ENCODE results near the gene RAD51B.

RAD51B gene

DNA sequence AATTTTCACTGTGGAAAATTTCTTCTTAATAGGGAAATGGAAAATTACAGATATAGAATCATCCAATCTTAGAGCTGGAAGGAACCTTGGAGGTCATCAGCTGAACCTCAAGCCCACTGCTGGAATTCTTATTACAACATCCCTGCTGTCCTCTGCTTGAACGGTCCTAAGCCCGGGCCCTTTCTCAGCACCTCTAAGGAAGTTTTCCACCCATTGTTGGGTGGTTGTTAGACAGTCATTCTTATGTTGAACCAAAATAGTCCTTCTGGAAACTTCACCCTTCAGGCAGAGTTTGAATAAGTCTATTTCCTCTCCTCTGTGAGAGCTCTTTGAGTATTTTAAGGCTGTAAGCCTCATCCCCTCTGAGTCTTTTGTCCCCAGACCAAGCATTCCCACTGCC lies 902.6 kb downstream of the RAD51B start:
- ChIA-PET CTCF (interaction anchor here (1.0 kb wide), 1 partner anchor 95 kb away, joined by 5 read pairs; no protein-coding TSS in a partner anchor), POLR2A (no interaction called here)
- Histone ChIP-seq H3K4me1 (ENCODE audit: control insufficient read depth, insufficient read depth, low read length) (no peaks in the 10 kb centered on the region), H3K9me3 (ENCODE audit: control insufficient read depth, insufficient read depth, low read depth, low read length) (no peaks in the 10 kb centered on the region), H3K36me3 (ENCODE audit: control insufficient read depth in 2 of 2, insufficient read depth in 1 of 2, low read length in 2 of 2) (no peaks in the 10 kb centered on the region), H3K27ac (ENCODE audit: extremely low read depth, low read depth, low read length) (no peak overlapping the region), H3K4me3 (ENCODE audit: low read depth, low read length) (no peak overlapping the region)
- TF ChIP-seq ZNF404 (tag by site-specific recombination; IDR thresholded peaks at IDR 0.05) = no peak
- no peak for TF ChIP-seq ZNF768 (tag by site-specific recombination; IDR thresholded peaks at IDR 0.05)
- no peak for TF ChIP-seq ZNF514 (tag by site-specific recombination; IDR thresholded peaks at IDR 0.05)

DNA sequence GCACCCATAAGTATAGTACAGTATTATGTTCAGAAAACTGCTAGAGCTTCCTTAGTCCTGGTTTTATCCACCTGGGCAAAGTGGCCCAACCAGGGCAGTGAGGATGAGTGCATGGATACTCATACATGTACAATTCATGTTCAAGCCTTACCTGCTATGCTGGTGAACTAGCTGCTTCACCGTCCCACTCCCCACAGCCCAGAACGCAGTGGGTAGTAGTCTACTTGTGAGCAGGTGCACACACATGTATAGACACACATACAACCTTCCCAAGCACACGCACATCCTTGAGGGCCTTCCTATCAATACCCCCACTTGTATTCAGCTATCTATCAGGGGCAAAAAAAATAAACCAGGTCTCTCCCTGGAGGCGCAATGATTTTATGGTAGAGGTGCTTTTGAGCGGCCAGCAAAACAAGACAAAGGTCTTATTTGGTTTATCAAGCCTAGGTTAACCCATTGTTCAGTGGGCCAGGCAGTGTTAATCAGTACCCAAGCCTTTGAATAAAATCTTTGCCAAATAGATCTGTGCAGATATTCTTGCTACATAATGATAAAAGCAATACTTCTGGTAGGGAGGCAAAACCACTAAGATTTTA lies 903.5 kb downstream of the RAD51B start:
- no peak overlapping the region for H3K27ac ChIP-seq (ENCODE audit: extremely low read depth, low read depth, low read length)
- ChIA-PET CTCF (no interaction called here), POLR2A (no interaction called here)
- H3K36me3 ChIP-seq (ENCODE audit: control insufficient read depth in 2 of 2, insufficient read depth in 1 of 2, low read length in 2 of 2) = no peaks in the 10 kb centered on the region
- TF ChIP-seq ZNF341 (tag by site-specific recombination; IDR thresholded peaks at IDR 0.05; ENCODE audit: low read depth) = no peak
- TF ChIP-seq ZNF510 (tag by site-specific recombination; IDR thresholded peaks at IDR 0.05; ENCODE audit: insufficient replicate concordance) = no peak
- TF ChIP-seq, protein P1, sequence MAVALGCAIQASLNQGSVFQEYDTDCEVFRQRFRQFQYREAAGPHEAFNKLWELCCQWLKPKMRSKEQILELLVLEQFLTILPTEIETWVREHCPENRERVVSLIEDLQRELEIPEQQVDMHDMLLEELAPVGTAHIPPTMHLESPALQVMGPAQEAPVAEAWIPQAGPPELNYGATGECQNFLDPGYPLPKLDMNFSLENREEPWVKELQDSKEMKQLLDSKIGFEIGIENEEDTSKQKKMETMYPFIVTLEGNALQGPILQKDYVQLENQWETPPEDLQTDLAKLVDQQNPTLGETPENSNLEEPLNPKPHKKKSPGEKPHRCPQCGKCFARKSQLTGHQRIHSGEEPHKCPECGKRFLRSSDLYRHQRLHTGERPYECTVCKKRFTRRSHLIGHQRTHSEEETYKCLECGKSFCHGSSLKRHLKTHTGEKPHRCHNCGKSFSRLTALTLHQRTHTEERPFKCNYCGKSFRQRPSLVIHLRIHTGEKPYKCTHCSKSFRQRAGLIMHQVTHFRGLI (tag by site-specific recombination; IDR thresholded peaks at IDR 0.05) = no peak
- TF ChIP-seq ZNF37A (tag by site-specific recombination; IDR thresholded peaks at IDR 0.05) = no peak
- no peak for TF ChIP-seq ZNF596 (tag by site-specific recombination; IDR thresholded peaks at IDR 0.05)
- H3K9me3 ChIP-seq (ENCODE audit: control insufficient read depth, insufficient read depth, low read depth, low read length) = no peaks in the 10 kb centered on the region
- H3K4me3 ChIP-seq (ENCODE audit: low read depth, low read length) = no peak overlapping the region
- no peaks in the 10 kb centered on the region for H3K4me1 ChIP-seq (ENCODE audit: control insufficient read depth, insufficient read depth, low read length)

DNA sequence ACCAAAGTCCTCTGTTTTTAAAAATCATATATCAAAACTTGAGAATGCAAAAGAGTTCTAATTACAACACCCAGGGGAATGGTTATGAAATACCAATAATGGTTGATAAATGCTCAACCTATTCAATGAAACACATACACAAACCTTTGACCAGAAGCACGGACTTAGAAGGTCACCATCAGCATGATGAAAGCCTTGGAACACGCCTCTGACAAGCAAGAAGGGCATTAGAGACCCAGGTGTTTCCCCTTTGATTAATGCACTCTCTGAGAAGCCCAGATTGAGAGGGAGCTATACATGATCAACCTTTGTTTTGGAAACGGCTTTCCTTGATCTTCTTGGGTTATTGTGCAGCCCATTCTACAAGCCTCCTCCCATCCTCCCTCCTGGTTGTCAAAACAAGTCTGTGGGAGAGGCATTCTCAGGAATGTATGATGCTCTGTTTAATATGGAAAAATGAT lies 904.3 kb downstream of the RAD51B start:
- H3K4me1 ChIP-seq (ENCODE audit: control insufficient read depth, insufficient read depth, low read length) = no peaks in the 10 kb centered on the region
- H3K4me3 ChIP-seq (ENCODE audit: low read depth, low read length) = no peak overlapping the region
- no peak overlapping the region for H3K27ac ChIP-seq (ENCODE audit: extremely low read depth, low read depth, low read length)
- H3K9me3 ChIP-seq (ENCODE audit: control insufficient read depth, insufficient read depth, low read depth, low read length) = no peaks in the 10 kb centered on the region
- ChIA-PET POLR2A (no interaction called here), CTCF (no interaction called here)
- no peaks in the 10 kb centered on the region for H3K36me3 ChIP-seq (ENCODE audit: control insufficient read depth in 2 of 2, insufficient read depth in 1 of 2, low read length in 2 of 2)
- TF ChIP-seq, protein P2, sequence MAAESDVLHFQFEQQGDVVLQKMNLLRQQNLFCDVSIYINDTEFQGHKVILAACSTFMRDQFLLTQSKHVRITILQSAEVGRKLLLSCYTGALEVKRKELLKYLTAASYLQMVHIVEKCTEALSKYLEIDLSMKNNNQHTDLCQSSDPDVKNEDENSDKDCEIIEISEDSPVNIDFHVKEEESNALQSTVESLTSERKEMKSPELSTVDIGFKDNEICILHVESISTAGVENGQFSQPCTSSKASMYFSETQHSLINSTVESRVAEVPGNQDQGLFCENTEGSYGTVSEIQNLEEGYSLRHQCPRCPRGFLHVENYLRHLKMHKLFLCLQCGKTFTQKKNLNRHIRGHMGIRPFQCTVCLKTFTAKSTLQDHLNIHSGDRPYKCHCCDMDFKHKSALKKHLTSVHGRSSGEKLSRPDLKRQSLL (tag by site-specific recombination; IDR thresholded peaks at IDR 0.05) = no peak
- TF ChIP-seq ZNF768 (tag by site-specific recombination; IDR thresholded peaks at IDR 0.05) (no peak), HOXD13 (CRISPR knock-in tag; IDR thresholded peaks at IDR 0.05; ENCODE audit: borderline replicate concordance) (no peak), ZNF138 (tag by site-specific recombination; IDR thresholded peaks at IDR 0.05; ENCODE audit: borderline replicate concordance) (no peak), ZNF423 (tag by site-specific recombination; IDR thresholded peaks at IDR 0.05) (no peak), ZNF433 (tag by site-specific recombination; IDR thresholded peaks at IDR 0.05; ENCODE audit: low read depth) (no peak), ZNF654 (tag by site-specific recombination; IDR thresholded peaks at IDR 0.05; ENCODE audit: low read depth) (no peak), SCRT1 (tag by site-specific recombination; IDR thresholded peaks at IDR 0.05; ENCODE audit: borderline replicate concordance) (no peak), GLI4 (tag by site-specific recombination; IDR thresholded peaks at IDR 0.05) (no peak), ZNF114 (tag by site-specific recombination; IDR thresholded peaks at IDR 0.05) (no peak), ZNF302 (tag by site-specific recombination; IDR thresholded peaks at IDR 0.05; ENCODE audit: low read depth) (no peak), TRIM28 (IDR thresholded peaks at IDR 0.05; ENCODE audit: borderline replicate concordance, low read length) (no peak), ZNF548 (tag by site-specific recombination; IDR thresholded peaks at IDR 0.05) (no peak), ZEB2 (tag by site-specific recombination; IDR thresholded peaks at IDR 0.05) (no peak), GLI2 (tag by site-specific recombination; IDR thresholded peaks at IDR 0.05; ENCODE audit: borderline replicate concordance, low read depth) (no peak), ZNF2 (tag by site-specific recombination; IDR thresholded peaks at IDR 0.05) (no peak)
- TF ChIP-seq, protein P3, sequence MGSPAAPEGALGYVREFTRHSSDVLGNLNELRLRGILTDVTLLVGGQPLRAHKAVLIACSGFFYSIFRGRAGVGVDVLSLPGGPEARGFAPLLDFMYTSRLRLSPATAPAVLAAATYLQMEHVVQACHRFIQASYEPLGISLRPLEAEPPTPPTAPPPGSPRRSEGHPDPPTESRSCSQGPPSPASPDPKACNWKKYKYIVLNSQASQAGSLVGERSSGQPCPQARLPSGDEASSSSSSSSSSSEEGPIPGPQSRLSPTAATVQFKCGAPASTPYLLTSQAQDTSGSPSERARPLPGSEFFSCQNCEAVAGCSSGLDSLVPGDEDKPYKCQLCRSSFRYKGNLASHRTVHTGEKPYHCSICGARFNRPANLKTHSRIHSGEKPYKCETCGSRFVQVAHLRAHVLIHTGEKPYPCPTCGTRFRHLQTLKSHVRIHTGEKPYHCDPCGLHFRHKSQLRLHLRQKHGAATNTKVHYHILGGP (tag by site-specific recombination; IDR thresholded peaks at IDR 0.05) = no peak
- TF ChIP-seq, protein P4, sequence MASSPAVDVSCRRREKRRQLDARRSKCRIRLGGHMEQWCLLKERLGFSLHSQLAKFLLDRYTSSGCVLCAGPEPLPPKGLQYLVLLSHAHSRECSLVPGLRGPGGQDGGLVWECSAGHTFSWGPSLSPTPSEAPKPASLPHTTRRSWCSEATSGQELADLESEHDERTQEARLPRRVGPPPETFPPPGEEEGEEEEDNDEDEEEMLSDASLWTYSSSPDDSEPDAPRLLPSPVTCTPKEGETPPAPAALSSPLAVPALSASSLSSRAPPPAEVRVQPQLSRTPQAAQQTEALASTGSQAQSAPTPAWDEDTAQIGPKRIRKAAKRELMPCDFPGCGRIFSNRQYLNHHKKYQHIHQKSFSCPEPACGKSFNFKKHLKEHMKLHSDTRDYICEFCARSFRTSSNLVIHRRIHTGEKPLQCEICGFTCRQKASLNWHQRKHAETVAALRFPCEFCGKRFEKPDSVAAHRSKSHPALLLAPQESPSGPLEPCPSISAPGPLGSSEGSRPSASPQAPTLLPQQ (tag by site-specific recombination; IDR thresholded peaks at IDR 0.05) = no peak

Measured in HEK293 (cell line).